ENCODE measurements around the gene ATP2B1. TPM values are rescaled to one million over a fixed set of nuclear protein-coding genes. Genes with fewer than 3 reads are reported as not detected.

Gene ATP2B1
- total and polyA plus RNA-seq, 5 donors = 6.1 to 19.0 (median 14.2) TPM

DNA sequence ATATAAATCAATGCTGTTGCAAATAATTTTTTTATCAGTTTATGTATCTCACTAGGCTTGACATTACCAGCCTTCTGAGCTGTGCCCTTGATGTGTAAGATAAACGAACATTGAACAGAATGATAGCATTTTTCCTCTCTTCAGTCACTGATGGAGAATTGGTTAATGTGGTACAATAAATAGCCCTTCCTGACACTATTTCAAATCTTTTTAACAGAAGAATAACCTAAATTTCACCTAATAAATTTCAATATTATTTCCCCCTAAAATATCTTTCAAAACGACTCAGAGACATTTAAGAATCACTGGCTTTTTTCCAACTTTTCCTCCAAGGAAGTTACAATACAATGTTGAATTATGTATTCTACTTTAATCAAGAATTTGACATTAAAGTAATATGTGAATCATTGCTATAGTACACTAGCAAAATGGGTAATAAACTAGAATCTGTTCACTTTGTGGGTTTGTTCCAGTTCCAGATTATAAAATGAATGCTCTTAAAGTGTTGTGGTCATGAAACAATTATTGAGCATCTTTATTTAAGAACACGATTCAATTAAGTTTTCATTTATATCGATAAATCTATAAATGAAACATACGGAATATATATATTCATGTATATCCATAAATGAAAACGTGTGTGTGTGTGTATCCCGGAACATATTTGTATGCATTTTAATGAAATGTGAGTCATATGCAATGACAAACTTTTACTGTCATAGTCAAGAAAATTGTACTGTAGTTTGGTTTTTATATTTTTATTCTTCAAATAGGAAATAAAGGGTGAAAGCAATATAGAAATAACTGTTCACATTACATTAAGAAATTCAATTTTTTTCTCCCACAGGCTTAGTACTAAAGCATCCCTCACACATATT is 2.5 kb upstream of the ATP2B1 start:
- Histone ChIP-seq H3K9me3 (ENCODE audit: control insufficient read depth, low read length) (no peaks in the 10 kb centered on the region), H3K27me3 (ENCODE audit: control insufficient read depth, insufficient read depth) (no peaks in the 10 kb centered on the region), H3K4me1 (ENCODE audit: control insufficient read depth, insufficient read depth, low read length) (no peaks in the 10 kb centered on the region), H3K27ac (ENCODE audit: low read length) (no peak overlapping the region), H3K4me3 (ENCODE audit: low read length) (no peak overlapping the region)
- ATAC-seq (no peak), DNase-seq (no peak)
- intact Hi-C loops (cut with DNase I) = loop anchor here in 1 of 4 donors (10.0 kb wide), 1 partner anchor 166 kb away; no protein-coding TSS in a partner anchor
- WGBS = 71% methylated on average over 7 of the region's 7 CpGs

DNA sequence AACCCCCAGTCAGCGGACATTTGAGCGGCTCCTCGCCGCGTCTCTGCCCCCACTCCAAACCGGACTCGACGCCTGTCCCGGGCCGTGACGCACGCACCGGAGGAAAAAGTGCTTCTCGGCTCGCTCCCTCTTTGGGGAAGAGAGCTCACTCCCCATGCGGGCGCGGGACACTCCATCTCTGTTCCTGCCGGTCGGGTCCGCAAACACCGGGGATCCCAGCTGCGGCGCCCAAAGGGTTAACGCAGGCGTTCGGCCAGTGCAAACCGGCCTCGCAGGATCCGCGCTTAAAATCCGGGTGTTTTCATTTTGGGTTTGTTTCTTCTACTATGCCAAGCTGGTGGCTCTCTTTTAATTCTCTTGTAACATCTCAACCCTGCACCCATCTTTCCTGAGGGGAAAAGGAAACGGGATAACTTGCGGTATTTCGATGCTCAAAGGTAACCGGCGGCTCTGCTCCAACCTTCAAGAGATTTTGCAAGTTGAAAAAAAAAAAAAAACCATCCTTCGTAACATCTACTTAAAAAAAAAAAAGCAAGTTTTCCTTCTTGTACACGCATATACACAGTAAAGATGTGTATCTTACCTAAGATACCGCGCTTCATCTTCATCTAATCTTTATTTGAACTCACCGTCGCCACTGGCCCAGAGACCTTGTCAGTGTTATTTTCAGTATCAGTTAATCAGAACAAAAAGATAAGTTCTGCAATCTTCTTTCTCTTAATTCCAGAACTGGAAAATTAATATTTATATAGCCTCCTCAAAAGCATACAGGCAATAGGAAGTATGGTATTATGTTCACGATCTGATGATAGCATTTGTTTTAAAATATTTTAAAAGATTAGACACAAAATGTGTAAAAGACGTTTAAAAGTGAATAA is 1.6 kb upstream of the ATP2B1 start:
- no peaks in the 10 kb centered on the region for H3K27me3 ChIP-seq (ENCODE audit: control insufficient read depth, insufficient read depth)
- 1% methylated on average over 45 of the region's 45 CpGs for WGBS
- peak; percentile 70 to 87 (median 84) for DNase-seq
- H3K4me3 ChIP-seq (ENCODE audit: low read length) = peak overlapping the region; percentile 77
- peak overlapping the region; percentile 98 for H3K27ac ChIP-seq (ENCODE audit: low read length)
- intact Hi-C loops (cut with DNase I) = loop anchor here in 1 of 4 donors (10.0 kb wide), 1 partner anchor 165 kb away; no protein-coding TSS in a partner anchor
- peak in 1 of 2 donors; percentile 55 for ATAC-seq
- no peaks in the 10 kb centered on the region for H3K9me3 ChIP-seq (ENCODE audit: control insufficient read depth, low read length)
- no peaks in the 10 kb centered on the region for H3K4me1 ChIP-seq (ENCODE audit: control insufficient read depth, insufficient read depth, low read length)

DNA sequence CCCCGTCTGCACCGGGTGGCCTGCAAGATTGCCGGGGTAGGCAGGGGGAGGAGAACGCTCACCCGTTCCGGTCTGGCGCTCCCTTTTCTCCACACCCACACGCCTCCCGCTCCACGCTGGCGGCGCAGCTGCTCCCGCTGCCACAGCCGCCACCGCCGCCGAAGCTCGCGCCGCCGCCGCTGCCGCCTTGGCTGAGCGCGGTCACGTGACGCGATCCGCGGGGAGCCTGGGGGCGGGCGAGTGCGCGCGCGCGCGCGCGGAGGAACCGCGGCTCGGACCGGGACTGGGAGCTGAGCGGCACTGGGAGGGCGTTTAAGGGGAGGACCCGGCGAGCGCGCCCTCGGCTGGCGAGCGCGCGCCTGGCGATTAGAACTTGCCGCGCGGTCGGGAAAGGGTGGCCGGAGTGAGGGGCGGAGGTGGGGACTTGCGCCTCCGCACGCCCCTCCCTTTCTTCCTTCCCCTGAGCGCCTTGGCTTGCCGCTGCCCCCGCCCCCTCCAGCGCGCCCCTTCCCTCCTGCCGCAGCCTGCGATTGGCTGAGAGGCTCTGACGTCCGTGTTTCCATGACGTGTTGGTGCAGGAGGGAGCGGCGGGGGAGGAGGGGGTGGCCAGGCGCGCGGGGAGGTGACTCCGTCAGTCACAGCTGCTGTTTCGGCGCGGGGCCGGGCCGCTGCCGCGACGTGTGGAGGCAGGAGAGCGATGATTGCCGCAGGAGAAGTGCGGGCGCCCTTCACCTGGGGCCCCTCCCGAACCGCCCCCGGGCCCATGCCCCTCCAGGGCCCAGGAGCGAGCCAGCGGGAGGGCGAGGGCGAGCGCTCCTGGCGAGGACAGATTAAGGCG is 738 bp upstream of the ATP2B1 start:
- DNase-seq (peak; percentile 99), ATAC-seq (peak; percentile 97)
- no peaks in the 10 kb centered on the region for H3K9me3 ChIP-seq (ENCODE audit: control insufficient read depth, low read length)
- intact Hi-C loops (cut with DNase I) = no loop called here
- H3K4me3 ChIP-seq (ENCODE audit: low read length) = peak overlapping the region; percentile 77
- WGBS = under 1% methylated on average over 103 of the region's 103 CpGs
- H3K4me1 ChIP-seq (ENCODE audit: control insufficient read depth, insufficient read depth, low read length) = no peaks in the 10 kb centered on the region
- H3K27me3 ChIP-seq (ENCODE audit: control insufficient read depth, insufficient read depth) = no peaks in the 10 kb centered on the region
- H3K27ac ChIP-seq (ENCODE audit: low read length) = peak overlapping the region; percentile 98

DNA sequence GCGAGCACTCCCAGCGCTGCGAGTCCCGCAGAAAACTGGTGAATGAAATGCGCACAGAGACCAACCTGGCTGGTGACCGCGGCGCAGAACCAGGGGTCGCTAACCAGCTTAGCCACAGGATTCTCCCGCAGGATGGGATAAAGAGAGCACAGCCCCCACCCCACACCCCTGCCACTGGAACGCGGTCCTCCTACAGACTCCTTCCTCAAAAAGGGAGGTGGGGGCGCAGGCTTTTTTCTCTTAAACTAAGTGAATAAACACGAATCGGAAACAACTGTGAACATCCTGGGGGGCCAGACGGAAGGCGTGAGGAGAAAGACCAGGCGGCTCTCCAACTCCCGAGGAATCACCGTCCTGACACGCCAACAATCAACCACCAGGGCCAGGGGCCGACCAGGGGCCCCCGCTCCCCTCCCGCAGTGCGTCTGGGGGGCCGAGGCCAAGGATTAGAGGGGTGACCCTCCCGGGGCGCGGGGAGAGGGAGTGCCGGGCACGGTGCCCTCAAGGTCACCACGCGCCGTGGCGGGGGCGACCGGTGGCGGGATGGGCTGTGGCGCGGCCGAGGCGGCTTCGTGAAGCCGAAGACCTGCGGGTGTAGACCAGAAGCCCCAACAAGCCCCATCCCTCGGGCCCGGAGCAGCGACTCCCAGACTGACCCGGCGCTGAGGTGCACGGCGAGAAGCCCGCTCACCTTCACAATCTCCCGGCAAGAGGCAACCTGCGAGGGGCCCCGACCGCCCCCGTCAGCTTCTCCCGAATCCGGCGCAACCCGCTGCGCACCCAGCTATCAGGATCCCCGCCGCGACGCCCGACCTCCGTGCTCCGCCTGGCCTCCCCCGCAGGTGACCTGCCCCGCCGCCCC is 704 bp downstream of the ATP2B1 start:
- 1% methylated on average over 73 of the region's 73 CpGs for WGBS
- peak overlapping the region; percentile 96 for H3K27ac ChIP-seq (ENCODE audit: low read length)
- ATAC-seq = no peak
- H3K27me3 ChIP-seq (ENCODE audit: control insufficient read depth, insufficient read depth) = no peaks in the 10 kb centered on the region
- no peaks in the 10 kb centered on the region for H3K4me1 ChIP-seq (ENCODE audit: control insufficient read depth, insufficient read depth, low read length)
- intact Hi-C loops (cut with DNase I) = no loop called here
- peak; percentile 39 to 77 (median 76) for DNase-seq
- peak overlapping the region; percentile 77 for H3K4me3 ChIP-seq (ENCODE audit: low read length)
- no peaks in the 10 kb centered on the region for H3K9me3 ChIP-seq (ENCODE audit: control insufficient read depth, low read length)

DNA sequence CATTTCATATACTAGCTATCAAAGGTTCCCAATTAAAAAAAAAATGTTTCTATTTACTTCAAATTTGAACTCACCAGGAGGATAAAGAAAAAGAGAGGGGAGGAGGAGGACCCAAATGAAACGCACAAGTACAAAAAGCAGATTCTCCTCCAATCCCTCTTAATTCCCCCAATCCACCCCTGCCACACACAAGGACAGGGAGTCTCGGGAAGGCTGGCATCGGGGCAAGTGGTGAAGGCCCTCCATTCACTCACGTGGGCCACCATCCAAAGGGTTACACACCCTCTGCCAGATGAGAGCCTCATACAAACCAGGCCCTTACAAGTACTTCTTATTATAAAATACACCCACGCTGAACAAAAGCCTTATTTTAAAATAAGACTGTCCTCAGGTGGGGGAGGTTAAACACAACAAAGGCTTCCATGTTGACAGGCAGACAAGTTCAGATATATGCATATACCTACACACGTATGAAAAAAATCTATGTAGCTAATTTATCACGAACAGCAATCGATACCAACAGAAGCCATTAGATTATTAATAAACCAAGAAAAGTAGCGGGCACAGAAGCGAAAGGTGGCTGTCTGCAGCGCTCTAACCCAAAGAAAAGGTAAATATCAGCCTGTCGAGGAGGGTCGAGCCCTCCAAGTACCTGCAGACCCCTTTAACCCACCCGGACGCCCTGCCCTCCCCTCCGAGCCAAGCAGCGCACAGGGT is 1.5 kb downstream of the ATP2B1 start:
- no peak overlapping the region for H3K27ac ChIP-seq (ENCODE audit: low read length)
- 19% methylated on average over 17 of the region's 17 CpGs for whole genome bisulfite sequencing
- H3K27me3 ChIP-seq (ENCODE audit: control insufficient read depth, insufficient read depth) = no peaks in the 10 kb centered on the region
- no peaks in the 10 kb centered on the region for H3K4me1 ChIP-seq (ENCODE audit: control insufficient read depth, insufficient read depth, low read length)
- no peak for ATAC-seq
- H3K4me3 ChIP-seq (ENCODE audit: low read length) = peak overlapping the region; percentile 77
- peak; percentile 14 to 47 (median 40) for DNase-seq
- no peaks in the 10 kb centered on the region for H3K9me3 ChIP-seq (ENCODE audit: control insufficient read depth, low read length)
- intact Hi-C loops (cut with DNase I) = no loop called here

DNA sequence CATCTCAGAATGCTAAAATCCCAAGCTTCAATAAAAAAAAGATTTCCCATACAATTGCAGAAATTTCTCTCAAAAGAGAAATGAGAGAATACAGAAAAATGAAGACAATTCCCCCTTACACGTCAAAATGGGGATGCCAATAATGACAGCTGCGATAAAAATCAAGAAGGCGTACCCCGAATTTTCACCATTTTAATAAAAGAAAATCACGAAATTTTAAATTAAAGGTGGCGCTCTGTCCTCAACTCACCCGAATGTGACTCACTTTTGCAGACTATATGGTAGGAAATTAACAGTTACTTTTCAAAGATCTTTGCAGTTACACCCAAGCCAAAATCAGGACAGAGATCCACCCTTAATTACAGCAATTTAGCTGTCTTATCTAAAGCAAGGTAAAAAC is 2.1 kb downstream of the ATP2B1 start:
- H3K27ac ChIP-seq (ENCODE audit: low read length) = no peak overlapping the region
- no peaks in the 10 kb centered on the region for H3K27me3 ChIP-seq (ENCODE audit: control insufficient read depth, insufficient read depth)
- H3K4me3 ChIP-seq (ENCODE audit: low read length) = peak overlapping the region; percentile 77
- intact Hi-C loops (cut with DNase I) = no loop called here
- no peaks in the 10 kb centered on the region for H3K9me3 ChIP-seq (ENCODE audit: control insufficient read depth, low read length)
- no peaks in the 10 kb centered on the region for H3K4me1 ChIP-seq (ENCODE audit: control insufficient read depth, insufficient read depth, low read length)
- DNase-seq = no peak
- WGBS = 73% methylated on average over 7 of the region's 7 CpGs
- no peak for ATAC-seq

DNA sequence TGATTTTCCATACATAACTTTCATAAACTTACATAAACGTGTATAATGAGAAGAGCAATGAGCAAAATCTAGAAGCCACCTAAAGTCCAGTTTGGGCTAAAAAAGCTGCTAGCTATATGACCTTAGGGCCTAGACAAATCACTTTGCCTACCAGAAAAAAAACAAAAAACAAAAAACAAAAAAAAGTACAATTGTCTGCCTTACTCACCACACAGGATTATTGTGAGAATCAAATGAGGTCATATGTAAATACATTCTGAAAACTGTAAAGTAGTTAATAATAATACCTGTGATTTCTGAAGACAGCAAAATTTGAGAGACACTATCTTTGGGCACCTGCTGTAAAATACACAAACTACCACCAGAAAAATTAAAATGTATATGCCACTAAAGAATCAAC is 4.2 kb downstream of the ATP2B1 start:
- intact Hi-C loops (cut with DNase I) = no loop called here
- DNase-seq = no peak
- ATAC-seq = no peak
- Histone ChIP-seq H3K27ac (ENCODE audit: low read length) (no peak overlapping the region), H3K4me1 (ENCODE audit: control insufficient read depth, insufficient read depth, low read length) (peaks cover 2% of the 10 kb centered on the region), H3K27me3 (ENCODE audit: control insufficient read depth, insufficient read depth) (no peaks in the 10 kb centered on the region), H3K9me3 (ENCODE audit: control insufficient read depth, low read length) (no peaks in the 10 kb centered on the region), H3K4me3 (ENCODE audit: low read length) (no peak overlapping the region)
- 82% methylated on average over 1 of the region's 1 CpG for whole genome bisulfite sequencing

DNA sequence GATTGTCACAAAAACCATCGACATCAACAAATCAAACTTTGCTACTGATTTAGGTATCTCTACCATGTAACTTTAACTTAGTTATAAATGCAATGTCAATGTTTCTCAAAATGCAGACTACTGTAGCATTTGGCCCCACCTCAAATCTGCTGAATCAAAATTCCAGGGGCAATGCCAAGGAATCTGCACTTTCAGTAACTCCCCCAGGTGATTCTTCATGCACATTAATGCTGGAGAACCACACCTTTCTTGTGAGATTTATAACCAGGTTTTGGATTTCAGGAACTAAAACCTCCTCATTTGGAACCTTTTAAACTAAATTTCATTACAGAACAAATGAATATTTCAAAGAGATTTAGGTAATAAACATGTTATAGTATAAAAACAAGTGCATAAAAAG is 4.9 kb downstream of the ATP2B1 start:
- no peak for DNase-seq
- Histone ChIP-seq H3K4me1 (ENCODE audit: control insufficient read depth, insufficient read depth, low read length) (peaks cover 2% of the 10 kb centered on the region), H3K27me3 (ENCODE audit: control insufficient read depth, insufficient read depth) (no peaks in the 10 kb centered on the region), H3K27ac (ENCODE audit: low read length) (no peak overlapping the region), H3K9me3 (ENCODE audit: control insufficient read depth, low read length) (no peaks in the 10 kb centered on the region), H3K4me3 (ENCODE audit: low read length) (no peak overlapping the region)
- intact Hi-C loops (cut with DNase I) = no loop called here
- WGBS = 72% methylated on average over 1 of the region's 1 CpG
- no peak for ATAC-seq

DNA sequence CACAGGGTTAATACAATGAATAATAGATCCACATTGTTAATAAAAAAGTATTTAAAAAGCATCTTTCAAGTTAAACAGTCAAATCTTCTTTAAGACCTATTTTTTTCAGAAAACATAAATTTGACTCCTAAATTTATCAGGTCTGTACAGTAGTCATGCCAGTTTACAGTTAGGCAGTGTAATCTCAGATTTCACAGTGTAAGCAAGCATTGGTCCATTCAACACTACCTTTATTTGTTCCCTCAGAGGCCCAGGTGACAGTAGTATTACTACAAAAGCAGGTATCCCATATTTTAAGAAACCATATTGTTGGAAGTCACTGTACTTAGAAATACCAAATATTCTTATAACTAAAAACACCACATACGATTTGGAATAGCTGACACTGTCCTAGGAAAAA is 6.1 kb downstream of the ATP2B1 start:
- intact Hi-C loops (cut with DNase I) = no loop called here
- Histone ChIP-seq H3K27me3 (ENCODE audit: control insufficient read depth, insufficient read depth) (no peaks in the 10 kb centered on the region), H3K4me3 (ENCODE audit: low read length) (no peak overlapping the region), H3K4me1 (ENCODE audit: control insufficient read depth, insufficient read depth, low read length) (peaks cover 2% of the 10 kb centered on the region), H3K9me3 (ENCODE audit: control insufficient read depth, low read length) (no peaks in the 10 kb centered on the region), H3K27ac (ENCODE audit: low read length) (no peak overlapping the region)
- WGBS = 96% methylated on average over 1 of the region's 1 CpG
- no peak for ATAC-seq
- DNase-seq = no peak
